RKO (cell line): ENCODE measurements around the gene WDR20.
"Not testable (repeated sequence)": the region's sequence is repeated elsewhere in the genome, so short reads cannot be mapped to it uniquely, and the experiment has no call there.

Source experiments
- DNase-seq: peaks from one replicate; pipeline ENCODE4 v3.0.0-alpha.2; 2016; ENCODE audit warnings: low spot score

Gene WDR20

DNA sequence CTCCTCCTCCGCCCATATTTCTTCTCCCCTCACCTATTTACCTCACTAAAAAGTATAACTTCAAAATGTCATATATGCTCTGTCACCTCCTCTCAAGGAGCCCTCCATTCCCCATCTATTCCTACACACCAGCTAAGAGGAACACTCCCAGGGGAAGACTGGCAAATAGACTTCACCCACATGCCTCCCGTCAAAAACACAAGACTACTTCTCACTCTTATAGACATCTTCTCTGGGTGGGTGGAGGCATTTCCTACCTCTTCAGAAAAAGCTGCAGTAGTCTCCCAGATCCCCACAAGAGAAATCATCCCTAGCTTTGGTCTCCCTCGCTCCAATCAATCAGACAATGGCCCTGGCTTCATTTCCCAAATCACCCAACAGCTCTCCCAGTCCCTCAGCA is 99.1 kb downstream of the WDR20 start:
- no peak for DNase-seq

DNA sequence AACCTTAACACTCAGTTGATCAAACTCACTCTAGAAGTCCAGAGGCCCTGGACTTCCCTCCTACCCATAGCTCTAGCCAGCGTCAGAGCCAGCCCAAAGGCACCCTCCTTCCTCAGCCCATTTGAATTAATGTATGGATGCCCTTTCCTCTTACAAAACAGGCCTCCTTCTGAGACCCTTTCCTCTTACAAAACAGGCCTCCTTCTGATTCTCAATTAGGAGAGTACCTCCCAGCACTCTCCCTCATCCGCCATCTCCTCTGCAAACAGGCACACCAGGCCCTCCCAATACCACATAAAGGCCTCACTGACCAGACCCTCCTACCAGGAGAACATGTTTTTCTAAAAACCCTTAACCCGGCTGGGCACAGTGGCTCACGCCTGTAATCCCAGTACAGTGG is 99.5 kb downstream of the WDR20 start:
- no peak for DNase-seq

DNA sequence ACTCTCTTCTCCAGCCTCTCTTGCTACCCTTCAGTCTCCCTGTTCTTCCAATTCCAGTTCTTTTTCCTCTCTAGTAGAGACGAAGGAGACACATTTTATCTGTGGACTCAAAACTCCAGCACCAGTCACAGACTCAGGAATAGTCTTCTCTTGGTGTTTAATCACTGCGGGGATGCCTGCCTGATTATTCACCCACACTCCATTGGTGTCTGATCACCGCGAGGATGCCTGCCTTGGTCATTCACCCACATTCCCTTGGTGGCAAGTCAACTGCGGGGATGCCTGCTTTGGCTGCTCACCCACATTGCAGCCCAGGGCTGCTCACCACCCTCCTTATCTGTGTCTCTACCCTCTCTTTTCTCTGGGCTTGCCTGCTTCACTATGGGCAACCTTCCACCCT is 100.8 kb downstream of the WDR20 start:
- not testable (repeated sequence) for DNase-seq

DNA sequence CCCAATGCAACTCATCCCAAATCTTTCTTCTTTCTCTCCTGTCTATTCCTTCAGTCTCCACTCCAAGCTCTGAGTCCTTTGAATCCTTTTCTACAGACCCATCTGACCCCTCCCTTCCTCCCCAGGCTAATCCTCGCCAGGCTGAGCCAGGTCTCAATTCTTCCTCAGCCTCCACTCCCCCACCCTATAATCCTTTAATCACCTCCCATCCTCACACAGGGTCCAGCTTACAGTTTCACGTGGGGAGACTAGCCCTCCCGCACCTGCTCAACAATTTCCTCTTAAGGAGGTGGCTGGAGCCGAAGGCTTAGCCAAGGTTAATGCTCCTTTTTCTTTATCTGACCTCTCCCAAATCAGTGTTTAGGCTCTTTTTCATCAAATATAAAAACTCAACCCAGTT is 101.5 kb downstream of the WDR20 start:
- DNase-seq = no peak

DNA sequence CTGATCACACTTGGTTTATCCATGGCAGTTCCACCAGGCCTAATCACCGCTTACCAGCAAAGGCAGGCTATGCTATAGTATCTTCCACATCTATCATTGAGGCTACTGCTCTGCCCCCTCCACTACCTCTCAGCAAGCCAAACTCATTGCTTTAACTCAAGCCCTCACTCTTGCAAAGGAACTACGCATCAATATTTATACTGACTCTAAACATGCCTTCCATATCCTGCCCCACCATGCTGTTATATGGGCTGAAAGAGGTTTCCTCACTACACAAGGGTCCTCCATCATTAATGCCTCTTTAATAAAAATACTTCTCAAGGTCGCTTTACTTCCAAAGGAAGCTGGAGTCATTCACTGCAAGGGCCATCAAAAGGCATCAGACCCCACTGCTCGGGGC is 104.1 kb downstream of the WDR20 start:
- not testable (repeated sequence) for DNase-seq

DNA sequence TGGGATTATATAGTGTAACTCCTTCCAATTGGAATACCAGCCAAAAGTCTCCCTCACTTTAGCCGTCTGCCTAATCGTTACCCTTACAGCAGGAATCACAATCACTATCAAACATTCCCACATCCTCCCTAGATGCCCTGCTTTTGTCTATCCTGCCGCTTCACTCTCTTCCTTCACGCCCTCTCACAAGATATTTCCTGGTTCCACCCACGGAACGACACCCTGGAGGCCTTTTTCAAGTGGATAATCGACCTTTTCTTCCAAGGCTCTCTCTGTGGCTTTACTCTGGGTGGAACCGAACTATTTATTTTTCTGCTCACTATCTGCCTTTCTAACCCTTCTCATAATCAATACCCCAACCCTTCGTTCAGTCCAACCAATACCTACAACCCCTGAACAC is 106.4 kb downstream of the WDR20 start:
- no peak for DNase-seq

DNA sequence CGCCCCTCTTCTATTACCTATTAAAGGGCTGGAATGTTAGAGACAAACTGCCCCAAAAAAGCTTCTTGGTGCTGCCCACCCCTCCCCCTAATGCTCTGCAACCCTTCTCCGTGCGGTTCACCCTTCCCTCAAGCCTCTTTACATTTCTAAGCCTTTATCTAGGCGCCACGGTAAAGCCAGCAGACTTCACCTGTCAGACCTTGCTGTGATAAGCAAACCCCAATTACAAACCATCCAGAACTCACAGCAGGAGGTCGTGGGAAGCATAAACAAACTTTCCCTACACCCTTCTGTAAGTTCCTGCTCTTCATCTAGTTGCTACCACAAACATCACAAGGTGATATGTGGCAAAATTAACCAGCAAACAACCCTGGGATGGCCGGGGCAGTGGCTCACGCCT is 108.4 kb downstream of the WDR20 start:
- DNase-seq = no peak

DNA sequence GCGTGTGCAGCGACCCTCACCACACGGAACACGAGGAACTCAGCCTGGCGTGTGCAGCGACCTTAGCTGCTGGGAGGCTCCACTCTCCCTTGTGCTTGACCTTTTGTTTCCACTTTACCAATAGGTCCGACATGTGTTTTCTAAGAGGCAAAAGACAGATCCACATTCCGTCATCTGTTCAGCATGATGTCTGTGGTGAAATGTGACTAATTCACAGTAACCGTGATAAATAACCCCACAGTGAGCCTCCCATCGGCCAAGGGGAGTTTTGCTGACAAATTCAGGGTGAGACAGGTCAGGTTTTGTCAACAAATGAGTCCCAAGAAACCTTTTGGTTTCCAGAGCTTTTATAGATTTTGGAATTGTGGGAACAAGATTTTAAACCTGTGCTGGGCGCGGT is 109.3 kb downstream of the WDR20 start:
- no peak for DNase-seq

DNA sequence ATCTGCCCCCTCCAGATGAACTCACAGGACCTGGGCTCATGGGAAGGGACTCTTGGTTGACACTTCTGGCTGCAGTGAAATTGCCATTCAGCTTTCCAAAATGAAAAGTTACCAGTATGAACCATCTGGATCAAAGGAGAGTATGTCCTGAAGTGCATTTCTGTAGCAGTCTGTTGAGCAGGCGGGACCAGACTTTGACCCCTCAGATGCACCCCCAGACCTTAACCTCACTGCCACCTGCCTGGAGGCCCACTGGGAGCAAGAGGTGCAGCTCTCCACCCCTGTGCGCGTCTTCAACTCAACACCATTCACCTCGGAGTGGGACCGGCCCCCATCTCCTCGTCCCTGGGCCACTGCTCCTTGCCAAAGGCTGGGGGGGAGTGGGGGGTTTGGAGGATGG is 110.3 kb downstream of the WDR20 start:
- DNase-seq = no peak

DNA sequence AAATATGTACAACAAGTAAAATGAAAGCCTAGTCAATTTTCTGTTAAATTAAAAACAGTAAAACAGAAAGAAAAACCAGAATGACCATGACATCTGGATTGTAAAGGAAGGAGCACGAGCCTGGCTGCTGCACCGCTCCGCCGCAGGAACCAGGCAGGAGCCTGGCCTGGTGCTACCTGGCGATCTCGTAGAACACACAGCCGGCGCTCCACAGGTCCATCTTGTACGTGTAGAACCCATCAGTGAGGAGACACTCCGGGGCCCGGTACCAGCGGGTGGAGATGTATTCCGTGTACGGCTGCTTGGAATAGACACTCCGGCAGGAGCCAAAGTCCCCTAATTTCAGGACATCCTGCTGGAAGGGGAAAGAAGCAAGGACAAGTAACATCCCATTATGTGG is 110.9 kb downstream of the WDR20 start:
- DNase-seq = no peak

DNA sequence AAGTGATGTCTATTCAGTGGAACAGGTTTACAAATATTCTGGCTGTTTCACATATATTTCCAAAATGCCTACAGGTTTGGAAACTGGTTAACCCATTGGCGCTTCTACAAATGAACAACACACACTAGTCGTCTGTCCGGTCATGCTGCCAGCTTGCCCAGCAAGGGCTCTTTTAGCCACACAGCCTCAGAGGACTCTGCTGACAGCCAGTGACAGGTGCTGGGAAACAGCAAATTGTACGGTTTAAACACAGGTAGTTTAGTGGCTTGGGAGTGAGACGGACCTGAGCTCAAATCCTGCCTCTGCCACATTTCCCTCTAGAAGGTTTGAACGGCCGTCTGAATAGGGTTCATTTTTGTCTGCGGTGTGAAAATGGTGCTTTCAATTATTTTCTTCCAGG is 111.5 kb downstream of the WDR20 start:
- DNase-seq = no peak

DNA sequence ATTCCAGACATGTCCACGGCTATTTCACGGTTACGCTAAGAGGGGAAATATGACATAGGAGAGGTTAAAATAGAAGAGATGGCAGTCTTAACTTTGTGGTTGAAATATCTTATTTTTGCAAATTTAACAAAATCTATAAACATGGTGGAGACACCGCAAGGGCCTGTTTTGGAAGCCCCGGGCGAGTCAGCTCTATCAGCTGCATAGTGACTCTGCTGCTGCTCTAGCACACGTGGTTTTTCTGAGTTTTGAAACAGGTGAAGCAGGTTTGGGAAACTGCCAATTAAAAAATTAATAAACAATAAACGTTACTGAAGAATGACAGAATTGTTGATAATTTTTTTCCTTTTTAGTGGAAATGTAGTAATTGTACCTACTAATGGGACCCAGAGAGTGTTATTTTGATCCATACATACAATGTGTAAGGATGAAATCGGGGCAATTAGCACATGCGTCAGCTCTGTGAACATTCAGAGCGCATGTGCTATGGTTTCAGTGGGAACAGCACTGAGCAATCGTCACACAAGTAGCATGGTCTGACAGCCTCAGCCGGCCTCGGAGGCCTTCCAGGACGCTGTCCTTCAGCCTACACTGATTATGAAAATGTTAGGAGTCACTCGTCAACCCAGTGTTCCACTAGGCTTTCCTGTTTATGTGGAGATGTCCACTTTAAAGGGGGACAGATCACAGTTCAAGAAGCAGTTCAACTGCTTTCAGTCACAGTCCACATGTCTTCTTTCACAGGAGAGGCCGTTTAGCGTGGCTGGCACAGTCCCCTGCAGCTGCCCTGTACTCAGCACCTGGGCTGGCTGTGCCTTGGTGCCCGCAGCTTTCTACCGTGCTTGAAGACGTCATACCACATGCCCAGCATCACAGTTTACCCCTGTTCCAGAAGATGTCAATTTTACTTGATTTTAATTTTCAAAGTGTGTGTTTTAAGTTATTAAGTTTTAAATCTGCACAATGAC is 113.4 kb downstream of the WDR20 start:
- DNase-seq = no peak

DNA sequence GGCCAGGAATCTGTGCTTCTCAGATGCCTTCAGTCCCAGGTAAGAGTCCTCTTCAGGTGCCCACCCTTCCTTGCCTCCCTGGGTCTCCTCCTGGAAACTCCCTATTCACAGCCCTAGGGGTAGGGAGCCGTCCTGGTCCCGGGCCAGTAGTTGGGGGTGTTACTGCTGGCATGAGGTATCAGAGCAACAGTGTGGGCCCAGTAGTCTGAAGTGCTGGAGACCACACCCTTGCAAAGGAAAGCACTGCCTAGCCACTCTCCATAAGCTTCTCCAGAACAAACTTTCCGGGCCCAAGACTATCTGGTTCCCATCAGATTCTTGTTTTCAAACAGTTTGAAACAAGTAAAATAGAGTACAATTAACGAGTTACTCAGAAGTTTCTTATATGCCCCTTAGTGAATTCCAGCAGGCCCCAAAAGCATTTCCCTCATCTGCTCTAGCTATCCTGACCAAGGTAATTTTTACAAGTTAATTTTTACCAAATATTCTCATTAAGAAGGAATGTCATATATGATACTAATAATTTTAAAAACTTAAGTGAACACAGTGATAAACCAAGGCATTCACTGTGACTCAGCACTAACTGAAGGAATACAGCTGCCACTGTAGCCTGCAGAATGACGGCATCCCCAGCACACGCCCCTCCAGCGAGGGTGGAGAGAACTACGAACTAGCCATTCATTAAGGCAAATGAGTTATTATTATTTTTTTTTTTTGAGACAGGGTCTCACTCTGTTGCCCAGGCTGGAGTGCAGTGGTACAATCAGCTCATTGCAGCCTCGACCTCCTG is 115.9 kb downstream of the WDR20 start:
- DNase-seq = no peak

DNA sequence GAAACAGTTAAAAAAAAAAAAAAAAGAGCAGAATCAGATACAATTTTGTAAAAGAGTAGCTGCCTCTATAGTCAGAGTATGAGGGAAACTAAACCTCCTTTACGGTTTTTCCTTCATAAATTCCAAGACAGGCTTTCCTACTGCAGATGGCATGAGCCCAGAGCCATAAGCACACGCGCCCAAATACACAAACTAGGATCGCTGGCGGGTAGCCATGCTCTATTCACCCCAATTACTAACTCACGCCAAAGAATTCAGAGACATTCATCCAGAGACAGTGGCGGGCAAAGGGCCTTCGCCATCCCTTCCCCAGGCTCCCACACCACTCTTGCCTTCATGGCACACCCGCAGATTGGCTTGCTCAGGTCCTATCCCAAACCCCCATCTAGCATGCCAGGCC is 117.0 kb downstream of the WDR20 start:
- DNase-seq = no peak

DNA sequence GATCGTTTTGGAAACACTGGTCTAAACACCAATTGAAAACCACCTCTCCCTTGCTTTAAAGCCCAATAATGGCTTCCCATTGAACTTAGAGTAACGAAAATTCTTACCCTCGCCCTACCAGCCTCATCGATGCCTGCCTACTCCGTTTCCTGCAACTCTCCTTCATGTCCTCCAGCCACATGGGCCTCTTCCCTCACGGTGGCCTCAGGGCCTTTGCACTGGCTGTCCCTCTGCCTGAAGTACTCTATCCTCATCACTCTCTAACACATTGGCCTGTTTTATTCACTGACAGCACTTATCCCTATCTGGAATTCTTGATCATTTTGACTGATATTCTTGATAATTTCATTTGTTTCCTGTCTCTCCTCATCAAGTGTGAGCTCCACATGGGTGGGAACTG is 118.4 kb downstream of the WDR20 start:
- no peak for DNase-seq
